ENCODE results near the gene SORCS3. TPM values are rescaled to one million over a fixed set of nuclear protein-coding genes. Genes with fewer than 3 reads are reported as not detected.

The SORCS3 gene
- total RNA-seq, 1 donor from 2014 or later, result not detected

- H3K4me3 Mint-ChIP-seq (ENCODE audit: unreplicated experiment), result no peak overlapping the region
- TF ChIP-seq, protein P1, sequence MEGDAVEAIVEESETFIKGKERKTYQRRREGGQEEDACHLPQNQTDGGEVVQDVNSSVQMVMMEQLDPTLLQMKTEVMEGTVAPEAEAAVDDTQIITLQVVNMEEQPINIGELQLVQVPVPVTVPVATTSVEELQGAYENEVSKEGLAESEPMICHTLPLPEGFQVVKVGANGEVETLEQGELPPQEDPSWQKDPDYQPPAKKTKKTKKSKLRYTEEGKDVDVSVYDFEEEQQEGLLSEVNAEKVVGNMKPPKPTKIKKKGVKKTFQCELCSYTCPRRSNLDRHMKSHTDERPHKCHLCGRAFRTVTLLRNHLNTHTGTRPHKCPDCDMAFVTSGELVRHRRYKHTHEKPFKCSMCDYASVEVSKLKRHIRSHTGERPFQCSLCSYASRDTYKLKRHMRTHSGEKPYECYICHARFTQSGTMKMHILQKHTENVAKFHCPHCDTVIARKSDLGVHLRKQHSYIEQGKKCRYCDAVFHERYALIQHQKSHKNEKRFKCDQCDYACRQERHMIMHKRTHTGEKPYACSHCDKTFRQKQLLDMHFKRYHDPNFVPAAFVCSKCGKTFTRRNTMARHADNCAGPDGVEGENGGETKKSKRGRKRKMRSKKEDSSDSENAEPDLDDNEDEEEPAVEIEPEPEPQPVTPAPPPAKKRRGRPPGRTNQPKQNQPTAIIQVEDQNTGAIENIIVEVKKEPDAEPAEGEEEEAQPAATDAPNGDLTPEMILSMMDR (IDR thresholded peaks at IDR 0.05), result no peak
- H3K4me1 Mint-ChIP-seq (ENCODE audit: low read depth), result no peaks in the 10 kb centered on the region
- H3K27me3 Mint-ChIP-seq (ENCODE audit: low read depth), result no peaks in the 10 kb centered on the region
- H3K36me3 Mint-ChIP-seq (ENCODE audit: low read depth), result no peaks in the 10 kb centered on the region
- no peak overlapping the region for H3K27ac Mint-ChIP-seq (ENCODE audit: unreplicated experiment)
- H3K9me3 Mint-ChIP-seq (ENCODE audit: low read depth), result peaks cover 5% of the 10 kb centered on the region
- DNase-seq (ENCODE audit: low spot score), result no peak
These were observed 170.1 kb downstream of the SORCS3 start for GRCh38 chr10:104811166-104811565.

GRCh38 chr10:104816501-104816900 lies 175.4 kb downstream of the SORCS3 start:
- Mint-ChIP-seq H3K27me3 (ENCODE audit: low read depth) (no peaks in the 10 kb centered on the region), H3K4me1 (ENCODE audit: low read depth) (no peaks in the 10 kb centered on the region), H3K27ac (ENCODE audit: unreplicated experiment) (no peak overlapping the region), H3K4me3 (ENCODE audit: unreplicated experiment) (no peak overlapping the region), H3K36me3 (ENCODE audit: low read depth) (no peaks in the 10 kb centered on the region), H3K9me3 (ENCODE audit: low read depth) (peaks cover 9% of the 10 kb centered on the region)
- DNase-seq (ENCODE audit: low spot score), result no peak
- TF ChIP-seq, protein P1 (IDR thresholded peaks at IDR 0.05), result no peak

GRCh38 chr10:104819731-104820130 lies 178.6 kb downstream of the SORCS3 start:
- peaks cover 18% of the 10 kb centered on the region for H3K9me3 Mint-ChIP-seq (ENCODE audit: low read depth)
- TF ChIP-seq, protein P1 (IDR thresholded peaks at IDR 0.05), result no peak
- no peaks in the 10 kb centered on the region for H3K36me3 Mint-ChIP-seq (ENCODE audit: low read depth)
- H3K4me3 Mint-ChIP-seq (ENCODE audit: unreplicated experiment), result no peak overlapping the region
- no peak for DNase-seq (ENCODE audit: low spot score)
- H3K27me3 Mint-ChIP-seq (ENCODE audit: low read depth), result no peaks in the 10 kb centered on the region
- H3K4me1 Mint-ChIP-seq (ENCODE audit: low read depth), result no peaks in the 10 kb centered on the region
- no peak overlapping the region for H3K27ac Mint-ChIP-seq (ENCODE audit: unreplicated experiment)

DNA sequence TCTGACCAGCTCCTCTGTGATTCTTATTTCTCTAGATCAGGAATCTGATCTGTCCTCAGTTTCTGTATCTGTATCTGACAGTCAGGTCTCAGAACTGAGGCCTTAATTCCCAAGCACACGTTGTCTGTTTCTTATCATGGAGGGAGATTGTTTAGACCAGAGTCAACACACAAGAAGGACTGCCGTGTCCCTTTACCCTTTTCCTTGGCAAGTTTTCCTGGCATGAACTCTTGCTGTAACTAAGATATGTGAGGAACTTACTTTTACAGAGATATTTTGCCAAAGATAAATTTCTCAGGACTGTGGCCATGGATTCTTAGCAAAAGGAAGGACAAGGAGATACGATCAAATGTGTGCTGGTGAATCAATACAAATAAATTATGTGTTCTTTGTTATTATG lies 181.0 kb downstream of the SORCS3 start:
- peaks cover 31% of the 10 kb centered on the region for H3K9me3 Mint-ChIP-seq (ENCODE audit: low read depth)
- no peaks in the 10 kb centered on the region for H3K36me3 Mint-ChIP-seq (ENCODE audit: low read depth)
- DNase-seq (ENCODE audit: low spot score), result no peak
- no peak overlapping the region for H3K27ac Mint-ChIP-seq (ENCODE audit: unreplicated experiment)
- H3K4me3 Mint-ChIP-seq (ENCODE audit: unreplicated experiment), result no peak overlapping the region
- H3K27me3 Mint-ChIP-seq (ENCODE audit: low read depth), result no peaks in the 10 kb centered on the region
- no peaks in the 10 kb centered on the region for H3K4me1 Mint-ChIP-seq (ENCODE audit: low read depth)
- TF ChIP-seq, protein P1 (IDR thresholded peaks at IDR 0.05), result no peak

DNA sequence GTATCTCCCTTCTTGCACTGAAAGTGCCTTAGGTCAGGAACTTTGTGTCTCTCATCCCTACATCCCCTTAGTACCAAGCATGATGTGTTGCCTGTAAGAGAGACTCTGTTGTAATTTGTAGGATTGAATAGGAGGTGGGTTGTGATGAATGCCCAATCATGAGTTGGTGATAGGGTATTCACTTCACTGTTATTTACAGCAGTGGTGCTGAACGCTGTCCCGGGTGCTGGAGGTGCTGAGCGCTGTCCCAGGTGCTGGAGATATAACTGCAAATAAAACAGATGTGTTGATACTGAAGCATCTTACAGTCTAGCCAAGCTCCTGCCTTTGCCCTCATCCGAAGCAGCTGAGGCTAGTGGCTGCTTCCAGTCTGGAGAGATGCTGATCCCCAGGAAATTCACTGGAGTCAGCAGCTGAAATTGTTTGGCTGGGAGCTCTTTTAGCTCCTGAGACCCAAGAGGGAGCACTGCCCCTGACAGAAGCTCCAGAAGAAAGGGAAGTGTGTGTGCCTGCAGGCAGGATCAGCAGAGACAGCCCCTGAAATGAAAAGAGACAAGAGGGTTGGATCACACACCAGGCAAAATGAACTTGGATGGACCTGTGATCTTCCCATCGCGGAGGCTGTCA lies 183.4 kb downstream of the SORCS3 start:
- Mint-ChIP-seq H3K36me3 (ENCODE audit: low read depth) (no peaks in the 10 kb centered on the region), H3K9me3 (ENCODE audit: low read depth) (peaks cover 44% of the 10 kb centered on the region), H3K4me1 (ENCODE audit: low read depth) (no peaks in the 10 kb centered on the region), H3K4me3 (ENCODE audit: unreplicated experiment) (no peak overlapping the region), H3K27me3 (ENCODE audit: low read depth) (no peaks in the 10 kb centered on the region), H3K27ac (ENCODE audit: unreplicated experiment) (no peak overlapping the region)
- TF ChIP-seq, protein P1 (IDR thresholded peaks at IDR 0.05), result no peak
- DNase-seq (ENCODE audit: low spot score), result no peak
